K562 (cell line): ENCODE data around the gene AMOTL1. TPM values are rescaled to one million over a fixed set of nuclear protein-coding genes. Genes with fewer than 3 reads are reported as not detected.

Experiments used
- ATAC-seq: fragments of 200-7000 bp; cut with Tn5 transposase; 3 replicates; pipeline ENCODE4 v1.9.1; 2020; ENCODE audit warnings: moderate library complexity
- BruUV-seq: library from RNA; stranded (reverse); fragments of 400-500 nt; replicated peaks from 2 replicates; lab custom pipeline; 2021; lab: Mats Ljungman, UMichigan
- CTCF ChIA-PET: fragments of 300-600 bp; formaldehyde crosslinking; extraction: SDS; loops from one replicate; lab custom pipeline; 2021; ENCODE audit warnings: low intra/inter-chr PET ratio; lab: Yijun Ruan, JAX
- POLR2A ChIA-PET: fragments of 300-600, 350-650 bp; sonication (Branson Sonifier 250); formaldehyde crosslinking; extraction: SDS; loops from one replicate; lab custom pipeline; 2021; ENCODE audit warnings: antibody characterized with exemption, inconsistent platforms; lab: Yijun Ruan, JAX
- DNase-seq, 4 experiments: peaks; one replicate each; pipeline versions ENCODE4 v3.0.0 to v3.0.0-alpha.2; 2011 to 2018; ENCODE audit warnings: low spot score in 3 of 4, mixed read lengths in 3 of 4; ENCODE audit errors: extremely low read depth in 1 of 4
- FAIRE-seq: peaks from 2 replicates; lab custom pipeline; 2011; peaks lifted over from hg19 to GRCh38; lab: Jason Lieb, UNC
- H2AFZ ChIP-seq: 2 replicates; pipeline ENCODE4 v1.6.0; 2011; ENCODE audit warnings: low read depth, low read length, control low read depth, inconsistent platforms
- H3K27ac ChIP-seq: fragments of 200-600 bp; 3 replicates; pipeline ENCODE4 v1.8.0; 2011; ENCODE audit warnings: low read depth, mild to moderate bottlenecking, control low read depth, inconsistent platforms, low read length, moderate library complexity, mixed read lengths; ENCODE audit errors: extremely low read depth
- H3K27me3 ChIP-seq, 2 experiments: fragments of 300-600 bp in 1 of 2; 2 replicates in 1 of 2; 3 replicates in 1 of 2; pipeline versions ENCODE4 v1.6.0 to v1.8.0; 2011; ENCODE audit warnings: inconsistent platforms in 2 of 2, low read length in 2 of 2, mild to moderate bottlenecking in 1 of 2, mixed read lengths in 1 of 2, moderate library complexity in 1 of 2; ENCODE audit not compliant: control insufficient read depth in 2 of 2, insufficient read depth in 2 of 2
- H3K36me3 ChIP-seq: fragments of 300-600 bp; 3 replicates; pipeline ENCODE4 v1.8.0; 2011; ENCODE audit warnings: mild to moderate bottlenecking, low read length, inconsistent platforms; ENCODE audit not compliant: control insufficient read depth, insufficient read depth
- H3K4me1 ChIP-seq, 2 experiments: fragments of 200-600 bp in 1 of 2; replicated peaks in 1 of 2; 2 replicates in 1 of 2; 3 replicates in 1 of 2; pipeline versions ENCODE4 v1.5.1 to v1.8.0; 2011; ENCODE audit warnings: inconsistent platforms in 2 of 2, low read length in 2 of 2, mild to moderate bottlenecking in 1 of 2, mixed read lengths in 1 of 2, moderate library complexity in 1 of 2; ENCODE audit not compliant: control insufficient read depth in 2 of 2, insufficient read depth in 2 of 2
- H3K4me2 ChIP-seq: 2 replicates; pipeline ENCODE4 v1.6.1; 2011; ENCODE audit warnings: low read length, control low read depth, inconsistent platforms, mixed read lengths; ENCODE audit not compliant: insufficient read depth
- H3K4me3 ChIP-seq: fragments of 200-600 bp; sonication (generic), shearing (Covaris generic); 2 replicates; pipeline ENCODE4 v1.5.1; 2016; ENCODE audit warnings: control low read depth, inconsistent platforms
- H3K79me2 ChIP-seq: fragments of 200-600 bp; 3 replicates; pipeline ENCODE4 v1.8.0; 2011; ENCODE audit warnings: low read length, inconsistent platforms; ENCODE audit not compliant: control insufficient read depth, insufficient read depth
- H3K9ac ChIP-seq, 2 experiments: 2 replicates each; pipeline versions ENCODE4 v1.6.0 to v1.6.1; 2011; ENCODE audit warnings: low read depth in 2 of 2, low read length in 2 of 2, control low read depth in 1 of 2, inconsistent platforms in 1 of 2, mild to moderate bottlenecking in 1 of 2, mixed read lengths in 1 of 2; ENCODE audit not compliant: insufficient read depth in 1 of 2
- H3K9me1 ChIP-seq: one replicate; pipeline ENCODE4 v1.6.0; 2011; ENCODE audit warnings: inconsistent platforms, mild to moderate bottlenecking, low read length, moderate library complexity; ENCODE audit not compliant: control insufficient read depth, insufficient read depth
- H3K9me3 ChIP-seq: replicated peaks from 2 replicates; pipeline ENCODE4 v1.5.1; 2011; ENCODE audit warnings: low read depth, low read length, inconsistent platforms; ENCODE audit not compliant: control insufficient read depth, insufficient read depth
- H4K20me1 ChIP-seq: replicated peaks from 2 replicates; pipeline ENCODE4 v1.6.1; 2011; ENCODE audit warnings: low read length, inconsistent platforms, mixed read lengths; ENCODE audit not compliant: control insufficient read depth, insufficient read depth
- ASH1L ChIP-seq: fragments of 450-650 bp; IDR thresholded peaks from 2 replicates; pipeline ENCODE4 v1.6.1; 2018; ENCODE audit warnings: borderline replicate concordance, mild to moderate bottlenecking, low read depth; ENCODE audit not compliant: partially characterized antibody
- ATF1 ChIP-seq, 2 experiments: fragments of 450-650 bp in 1 of 2; IDR thresholded peaks; 2 replicates each; pipeline ENCODE4 v1.6.1; 2016; ENCODE audit warnings: missing compliant biosample characterization in 1 of 2, missing genetic modification characterization in 1 of 2
- CAMTA2 ChIP-seq: fragments of 250-450 bp; sonication (Bioruptor Pico); conservative IDR thresholded peaks from 2 replicates; pipeline ENCODE4 v1.5.1; 2022
- CHD4 ChIP-seq: fragments of 200-600 bp; sonication (generic); IDR thresholded peaks from 3 replicates; pipeline ENCODE4 v1.6.1; 2012; ENCODE audit warnings: low read depth, mild to moderate bottlenecking, mixed read lengths, low read length, inconsistent platforms; ENCODE audit not compliant: insufficient read depth, insufficient replicate concordance, poor library complexity, severe bottlenecking
- L3MBTL2 ChIP-seq: fragments of 450-650 bp; IDR thresholded peaks from 2 replicates; pipeline ENCODE4 v1.6.1; 2016; ENCODE audit warnings: mild to moderate bottlenecking, moderate library complexity
- NRF1 ChIP-seq, 2 experiments: fragments of 450-650 bp; IDR thresholded peaks in 1 of 2; conservative IDR thresholded peaks in 1 of 2; 2 replicates each; pipeline ENCODE4 v1.6.1; 2014; ENCODE audit warnings: mild to moderate bottlenecking in 2 of 2
- PHTF2 ChIP-seq: fragments of 250-450 bp; sonication (Bioruptor Pico); IDR thresholded peaks from 2 replicates; pipeline ENCODE4 v1.5.0; 2021; ENCODE audit warnings: mild to moderate bottlenecking
- RBM25 ChIP-seq: fragments of 200-400 bp; formaldehyde crosslinking; IDR thresholded peaks from 2 replicates; pipeline ENCODE4 v1.6.1; 2018; ENCODE audit warnings: low read length, low read depth, moderate library complexity; ENCODE audit not compliant: severe bottlenecking
- UBTF ChIP-seq, 2 experiments: IDR thresholded peaks; 2 replicates each; pipeline ENCODE4 v1.6.1; 2012; ENCODE audit warnings: improper control_type of control experiment in 2 of 2, low read depth in 2 of 2, low read length in 2 of 2, borderline replicate concordance in 1 of 2
- YBX1 ChIP-seq: fragments of 450-650 bp; IDR thresholded peaks from 2 replicates; pipeline ENCODE4 v1.7.1; 2016; ENCODE audit warnings: mild to moderate bottlenecking
- ZBTB17 ChIP-seq: fragments of 450-650 bp; formaldehyde crosslinking; IDR thresholded peaks from 2 replicates; pipeline ENCODE4 v1.4.0; 2020; ENCODE audit warnings: mild to moderate bottlenecking
- ZNF431 ChIP-seq: sonication (generic); formaldehyde crosslinking; IDR thresholded peaks from 2 replicates; pipeline ENCODE4 v1.8.0; 2022; ENCODE audit warnings: mild to moderate bottlenecking, missing genetic modification reagents
- WGBS: fragments of 100-300 bp; shearing (Covaris generic); methylation state at CpG from one replicate; pipeline ENCODE4 v1.1.6; 2016; ENCODE audit warnings: low coverage, mixed read lengths; ENCODE audit not compliant: insufficient coverage; ENCODE audit errors: missing lambda C conversion rate; 5-methylcytosine and 5-hydroxymethylcytosine counted together
- in situ Hi-C: fragments of 300-500 bp; cut with MboI; formaldehyde crosslinking; loops from 4 replicates; pipeline ENCODE4 v1.15.0; 2018; ENCODE audit warnings: inconsistent platforms, mixed read lengths
- intact Hi-C: fragments of 100-400 bp; cut with micrococcal nuclease; formaldehyde crosslinking; loops from 2 replicates; pipeline ENCODE4 v1.14.2; 2022
- polyA plus RNA-seq, 8 experiments: library from polyadenylated mRNA; depleted of rRNA in 4 of 8; stranded (reverse) in 5 of 8; unstranded in 3 of 8; fragments of >200 nt; fragmentation: Nextera tagmentation in 2 of 8; fragmentation: Illumina TruSeq in 1 of 8; extraction: Ambion mirVana in 2 of 8; extraction: Trizol in 1 of 8; gene quantifications; 2 replicates each; pipeline versions ENCODE4 v1.2.1 to v1.2.3, GENCODE V29; 2011 to 2014; ENCODE audit warnings: inconsistent platforms in 1 of 8, missing spikeins in 1 of 8
- total RNA-seq, 7 experiments: library from RNA; depleted of rRNA in 6 of 7; stranded (reverse); fragments of >200 nt in 6 of 7; fragmentation: Illumina TruSeq in 2 of 7; extraction: Trizol in 2 of 7; gene quantifications; 2 replicates each; pipeline versions ENCODE4 v1.2.1 to v1.2.3, GENCODE V29; 2011 to 2021; ENCODE audit warnings: low replicate concordance in 1 of 7

The AMOTL1 gene
- total and polyA plus RNA-seq, 9 of the 15 experiments (the other 6 are each of a cell fraction or from before 2014, with no cell fraction given): 4.0 to 35.4 (median 14.0) TPM

- no peak overlapping the region for H3K4me2 ChIP-seq
- H3K9me1 ChIP-seq: no peaks in the 10 kb centered on the region
- no peaks in the 10 kb centered on the region for H3K79me2 ChIP-seq
- CTCF ChIA-PET: no interaction called here
- intact Hi-C loops (no loop called here), in situ Hi-C loops (no loop called here)
- BruUV-seq: no TSS peak
- 66% methylated on average over 8 of the region's 8 CpGs for WGBS
- no peak for FAIRE-seq
- TF ChIP-seq L3MBTL2: no peak
- TF ChIP-seq RBM25: peak; percentile 44
- TF ChIP-seq, all 486 proteins: peak for 1
- DNase-seq (no peak), ATAC-seq (no peak)
- Histone ChIP-seq H4K20me1 (no peaks in the 10 kb centered on the region), H2AFZ (no peak overlapping the region), H3K27me3 (peaks cover 0 to 9% of the 10 kb centered on the region in 2 experiments; a peak in 3 of 5 replicates), H3K9ac (no peak overlapping the region), H3K4me3 (no peak overlapping the region), H3K27ac (no peak overlapping the region), H3K9me3 (no peaks in the 10 kb centered on the region), H3K4me1 (no peaks in the 10 kb centered on the region), H3K36me3 (peaks cover 60% of the 10 kb centered on the region; the same call in 2 of the 3 replicates)
- POLR2A ChIA-PET: no interaction called here
Observed at GRCh38 chr11:94866231-94866822, 98.2 kb downstream of the AMOTL1 start.

- BruUV-seq: no TSS peak
- ATAC-seq: no peak
- ChIA-PET CTCF (no interaction called here), POLR2A (interaction anchor here (0.9 to 1.2 kb wide), 3 partner anchors 9 to 236 kb away, joined by 3 to 4 read pairs (median 3); no protein-coding TSS in a partner anchor)
- no peaks in the 10 kb centered on the region for H4K20me1 ChIP-seq
- in situ Hi-C loops (no loop called here), intact Hi-C loops (no loop called here)
- peaks cover 62% of the 10 kb centered on the region; the same call in 2 of the 3 replicates for H3K36me3 ChIP-seq
- 54% methylated on average over 9 of the region's 9 CpGs for WGBS
- no peak overlapping the region for H3K4me2 ChIP-seq
- H3K27me3 ChIP-seq: peaks cover 0 to 9% of the 10 kb centered on the region in 2 experiments; a peak in 3 of 5 replicates
- DNase-seq: no peak
- no peak overlapping the region for H2AFZ ChIP-seq
- H3K9me3 ChIP-seq: no peaks in the 10 kb centered on the region
- no peaks in the 10 kb centered on the region for H3K4me1 ChIP-seq
- H3K9ac ChIP-seq: no peak overlapping the region
- H3K27ac ChIP-seq: no peak overlapping the region
- no peak overlapping the region for H3K4me3 ChIP-seq
- no peaks in the 10 kb centered on the region for H3K79me2 ChIP-seq
- FAIRE-seq: no peak
- no peaks in the 10 kb centered on the region for H3K9me1 ChIP-seq
- TF ChIP-seq NRF1 (conservative IDR thresholded peaks at IDR 0.05 in 1 of 2, IDR thresholded peaks at IDR 0.05 in 1 of 2) (no peak), CHD4 (no peak), ZNF431 (CRISPR knock-in tag) (no peak), CAMTA2 (no peak), ATF1 (CRISPR knock-in tag; IDR thresholded peaks at IDR 0.05) (no peak), ATF1 (tag; IDR thresholded peaks at IDR 0.05) (no peak), ASH1L (no peak), YBX1 (no peak), ZBTB17 (CRISPR knock-in tag) (no peak), PHTF2 (no peak), UBTF (IDR thresholded peaks at IDR 0.05; ENCODE audit: borderline replicate concordance in 1 of 2, low read depth in 2 of 2, low read length in 2 of 2) (no peak)
Observed at GRCh38 chr11:94866936-94867795, 99.0 kb downstream of the AMOTL1 start.
